SK-N-SH treated with all-trans-retinoic acid at 6 μM for 48 hours (cell line): Measurements from ENCODE around the gene CTNNBL1.

Experiments used
- ATAC-seq: fragments of 200-7000 bp; cut with Tn5 transposase; 3 replicates; pipeline ENCODE4 v1.9.1; 2020; ENCODE audit warnings: mild to moderate bottlenecking, moderate library complexity
- BACH2 ChIP-seq: fragments of 250-450 bp; sonication (Bioruptor Pico); IDR thresholded peaks from 2 replicates; pipeline ENCODE4 v1.9.0; 2021; ENCODE audit warnings: mild to moderate bottlenecking, borderline replicate concordance
- ESRRG ChIP-seq: fragments of 250-450 bp; sonication (Bioruptor Pico); IDR thresholded peaks from 2 replicates; pipeline ENCODE4 v1.6.1; 2021; ENCODE audit warnings: mild to moderate bottlenecking
- GLIS3 ChIP-seq: fragments of 250-450 bp; sonication (Bioruptor Pico); IDR thresholded peaks from 2 replicates; pipeline ENCODE4 v1.5.0; 2020; ENCODE audit warnings: mild to moderate bottlenecking, moderate library complexity
- ISL1 ChIP-seq: fragments of 250-450 bp; sonication (Bioruptor Pico); IDR thresholded peaks from 2 replicates; pipeline ENCODE4 v2.1.2; 2022; ENCODE audit warnings: mild to moderate bottlenecking, moderate library complexity
- OSR1 ChIP-seq: fragments of 250-450 bp; sonication (Bioruptor Pico); IDR thresholded peaks from 2 replicates; pipeline ENCODE4 v1.8.0; 2022; ENCODE audit warnings: moderate library complexity, mild to moderate bottlenecking, inconsistent platforms
- PPARA ChIP-seq: fragments of 250-450 bp; sonication (Bioruptor Pico); IDR thresholded peaks from 2 replicates; pipeline ENCODE4 v1.5.0; 2020; ENCODE audit warnings: mild to moderate bottlenecking, borderline replicate concordance
- RARB ChIP-seq: fragments of 250-450 bp; sonication (Bioruptor Pico); IDR thresholded peaks from 2 replicates; pipeline ENCODE4 v1.8.0; 2021; ENCODE audit warnings: mild to moderate bottlenecking, moderate library complexity
- SNAI2 ChIP-seq: fragments of 250-450 bp; sonication (Bioruptor Pico); IDR thresholded peaks from 2 replicates; pipeline ENCODE4 v1.5.0; 2020; ENCODE audit warnings: mild to moderate bottlenecking, moderate library complexity
- TCF4 ChIP-seq: fragments of 250-450 bp; sonication (Bioruptor Pico); IDR thresholded peaks from 2 replicates; pipeline ENCODE4 v1.8.0; 2021; ENCODE audit warnings: mild to moderate bottlenecking, moderate library complexity, borderline replicate concordance
- TOX ChIP-seq: fragments of 250-450 bp; sonication (Bioruptor Pico); IDR thresholded peaks from 2 replicates; pipeline ENCODE4 v1.8.0; 2021; ENCODE audit warnings: mild to moderate bottlenecking, moderate library complexity, borderline replicate concordance
- ZC3H10 ChIP-seq: fragments of 250-450 bp; sonication (Bioruptor Pico); IDR thresholded peaks from 2 replicates; pipeline ENCODE4 v1.5.1; 2021; ENCODE audit warnings: mild to moderate bottlenecking, moderate library complexity
- ZFP3 ChIP-seq: fragments of 250-450 bp; sonication (Bioruptor Pico); IDR thresholded peaks from 2 replicates; pipeline ENCODE4 v1.5.0; 2020; ENCODE audit warnings: mild to moderate bottlenecking, moderate library complexity
- ZFP30 ChIP-seq: fragments of 450-650 bp; formaldehyde crosslinking; IDR thresholded peaks from 2 replicates; pipeline ENCODE4 v1.5.0; 2022; ENCODE audit warnings: mild to moderate bottlenecking, moderate library complexity
- ZNF565 ChIP-seq: fragments of 450-650 bp; formaldehyde crosslinking; conservative IDR thresholded peaks from 2 replicates; pipeline ENCODE4 v1.5.0; 2020; ENCODE audit warnings: low read depth, mild to moderate bottlenecking, moderate library complexity
- ZNF70 ChIP-seq: fragments of 450-650 bp; formaldehyde crosslinking; IDR thresholded peaks from 2 replicates; pipeline ENCODE4 v1.5.0; 2020; ENCODE audit warnings: mild to moderate bottlenecking, moderate library complexity
- ZNF8 ChIP-seq: fragments of 450-650 bp; formaldehyde crosslinking; IDR thresholded peaks from 2 replicates; pipeline ENCODE4 v1.5.0; 2020; ENCODE audit warnings: mild to moderate bottlenecking, moderate library complexity
- TF ChIP-seq, protein P1 (sequence below): fragments of 250-450 bp; sonication (Bioruptor Pico); IDR thresholded peaks from 2 replicates; pipeline ENCODE4 v1.8.0; 2020; ENCODE audit warnings: mild to moderate bottlenecking, moderate library complexity, borderline replicate concordance
- TF ChIP-seq, protein P2 (sequence below): fragments of 250-450 bp; sonication (Bioruptor Pico); IDR thresholded peaks from 2 replicates; pipeline ENCODE4 v1.5.1; 2021; ENCODE audit warnings: mild to moderate bottlenecking, moderate library complexity
- TF ChIP-seq, protein P3 (sequence below): fragments of 250-450 bp; sonication (Bioruptor Pico); IDR thresholded peaks from 2 replicates; pipeline ENCODE4 v1.5.1; 2020; ENCODE audit warnings: low read depth, mild to moderate bottlenecking, moderate library complexity
- TF ChIP-seq, protein P4 (sequence below): fragments of 250-450 bp; sonication (Bioruptor Pico); IDR thresholded peaks from 2 replicates; pipeline ENCODE4 v1.5.0; 2020; ENCODE audit warnings: mild to moderate bottlenecking, moderate library complexity

The CTNNBL1 gene

DNA sequence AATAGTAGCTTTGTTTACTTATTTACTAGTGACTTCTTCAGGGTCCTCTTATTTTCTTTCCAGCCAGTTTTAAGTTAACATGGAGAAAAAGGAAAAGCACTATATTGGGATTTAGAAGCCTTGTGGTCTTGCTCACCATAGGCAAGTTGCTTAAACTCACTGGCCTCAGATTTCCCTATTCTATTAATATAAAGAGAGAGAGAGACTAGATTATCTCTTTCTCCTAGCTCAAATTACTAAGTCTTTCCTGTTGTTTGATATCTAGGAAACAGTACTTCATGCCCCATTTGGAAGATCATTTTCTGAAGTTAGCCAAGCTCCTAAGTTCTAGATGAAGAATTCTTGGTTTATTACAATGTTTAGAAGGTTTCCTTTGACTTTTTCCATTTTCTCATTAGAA, 32.5 kb downstream of the CTNNBL1 start:
- TF ChIP-seq PPARA (no peak), BACH2 (CRISPR knock-in tag) (no peak), ISL1 (CRISPR knock-in tag) (no peak), SNAI2 (no peak), ESRRG (no peak), ZNF8 (no peak), RARB (no peak), ZNF565 (no peak), ZFP3 (CRISPR knock-in tag) (no peak)
- TF ChIP-seq, protein P1, sequence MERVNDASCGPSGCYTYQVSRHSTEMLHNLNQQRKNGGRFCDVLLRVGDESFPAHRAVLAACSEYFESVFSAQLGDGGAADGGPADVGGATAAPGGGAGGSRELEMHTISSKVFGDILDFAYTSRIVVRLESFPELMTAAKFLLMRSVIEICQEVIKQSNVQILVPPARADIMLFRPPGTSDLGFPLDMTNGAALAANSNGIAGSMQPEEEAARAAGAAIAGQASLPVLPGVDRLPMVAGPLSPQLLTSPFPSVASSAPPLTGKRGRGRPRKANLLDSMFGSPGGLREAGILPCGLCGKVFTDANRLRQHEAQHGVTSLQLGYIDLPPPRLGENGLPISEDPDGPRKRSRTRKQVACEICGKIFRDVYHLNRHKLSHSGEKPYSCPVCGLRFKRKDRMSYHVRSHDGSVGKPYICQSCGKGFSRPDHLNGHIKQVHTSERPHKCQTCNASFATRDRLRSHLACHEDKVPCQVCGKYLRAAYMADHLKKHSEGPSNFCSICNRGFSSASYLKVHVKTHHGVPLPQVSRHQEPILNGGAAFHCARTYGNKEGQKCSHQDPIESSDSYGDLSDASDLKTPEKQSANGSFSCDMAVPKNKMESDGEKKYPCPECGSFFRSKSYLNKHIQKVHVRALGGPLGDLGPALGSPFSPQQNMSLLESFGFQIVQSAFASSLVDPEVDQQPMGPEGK (CRISPR knock-in tag) = no peak
- ATAC-seq = no peak; the same call in 2 of the 3 replicates

DNA sequence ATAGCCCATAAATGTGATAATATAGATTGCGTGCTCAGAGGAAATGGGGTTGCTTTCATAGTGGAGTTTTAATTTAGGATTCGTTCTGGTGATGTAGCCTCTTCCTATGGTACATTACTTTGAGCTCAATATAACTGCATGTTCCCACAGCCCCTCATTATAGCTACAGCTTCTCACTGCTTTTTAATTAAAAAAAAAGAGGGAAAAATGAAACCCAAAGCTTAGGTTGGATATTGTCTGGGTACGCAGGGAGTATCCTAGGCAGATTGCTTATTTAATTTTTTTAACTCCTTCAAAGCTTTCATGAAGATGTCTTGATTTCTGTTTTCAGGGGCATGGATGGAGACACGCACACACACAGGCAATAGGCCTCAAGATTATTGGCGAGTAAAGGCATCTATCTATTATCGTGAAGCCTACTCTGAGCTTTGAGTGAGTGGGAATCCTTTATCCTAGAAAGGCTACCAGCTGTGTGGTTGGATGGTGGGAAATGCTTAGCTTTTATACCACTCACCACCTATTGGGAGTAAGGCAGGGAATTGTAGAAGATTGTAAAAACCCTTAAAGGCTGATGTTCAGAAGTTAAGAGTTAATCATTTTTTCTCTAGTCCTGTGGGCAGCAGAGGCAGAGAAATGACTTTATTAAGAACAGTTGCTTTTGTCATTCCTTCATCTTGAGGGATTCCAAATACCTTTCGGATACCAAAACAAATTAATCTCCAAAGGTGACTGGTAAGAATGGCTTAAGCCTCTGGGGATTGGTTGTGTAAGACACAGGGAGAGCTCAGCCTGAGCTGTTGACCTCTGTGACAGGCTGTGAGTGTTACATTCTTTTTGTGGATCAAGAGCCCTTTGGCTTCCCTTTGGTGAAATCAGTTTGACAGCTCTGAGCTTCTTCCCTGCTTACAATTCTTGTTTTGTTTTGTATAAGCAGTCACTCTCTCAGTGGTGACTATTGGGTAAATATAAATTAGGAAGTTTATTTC, 33.4 kb downstream of the CTNNBL1 start:
- 0 out of 3 replicates have a peak, but pooled peaks have one; percentile 16 for ATAC-seq
- TF ChIP-seq BACH2 (CRISPR knock-in tag) (no peak), ZFP30 (no peak), TCF4 (CRISPR knock-in tag) (no peak), OSR1 (CRISPR knock-in tag) (no peak), SNAI2 (no peak), ZFP3 (CRISPR knock-in tag) (no peak), ZC3H10 (CRISPR knock-in tag) (no peak), RARB (no peak), ISL1 (CRISPR knock-in tag) (no peak), ESRRG (no peak)
- TF ChIP-seq, protein P2, sequence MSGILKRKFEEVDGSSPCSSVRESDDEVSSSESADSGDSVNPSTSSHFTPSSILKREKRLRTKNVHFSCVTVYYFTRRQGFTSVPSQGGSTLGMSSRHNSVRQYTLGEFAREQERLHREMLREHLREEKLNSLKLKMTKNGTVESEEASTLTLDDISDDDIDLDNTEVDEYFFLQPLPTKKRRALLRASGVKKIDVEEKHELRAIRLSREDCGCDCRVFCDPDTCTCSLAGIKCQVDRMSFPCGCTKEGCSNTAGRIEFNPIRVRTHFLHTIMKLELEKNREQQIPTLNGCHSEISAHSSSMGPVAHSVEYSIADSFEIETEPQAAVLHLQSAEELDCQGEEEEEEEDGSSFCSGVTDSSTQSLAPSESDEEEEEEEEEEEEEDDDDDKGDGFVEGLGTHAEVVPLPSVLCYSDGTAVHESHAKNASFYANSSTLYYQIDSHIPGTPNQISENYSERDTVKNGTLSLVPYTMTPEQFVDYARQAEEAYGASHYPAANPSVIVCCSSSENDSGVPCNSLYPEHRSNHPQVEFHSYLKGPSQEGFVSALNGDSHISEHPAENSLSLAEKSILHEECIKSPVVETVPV (CRISPR knock-in tag) = no peak
- TF ChIP-seq, protein P3, sequence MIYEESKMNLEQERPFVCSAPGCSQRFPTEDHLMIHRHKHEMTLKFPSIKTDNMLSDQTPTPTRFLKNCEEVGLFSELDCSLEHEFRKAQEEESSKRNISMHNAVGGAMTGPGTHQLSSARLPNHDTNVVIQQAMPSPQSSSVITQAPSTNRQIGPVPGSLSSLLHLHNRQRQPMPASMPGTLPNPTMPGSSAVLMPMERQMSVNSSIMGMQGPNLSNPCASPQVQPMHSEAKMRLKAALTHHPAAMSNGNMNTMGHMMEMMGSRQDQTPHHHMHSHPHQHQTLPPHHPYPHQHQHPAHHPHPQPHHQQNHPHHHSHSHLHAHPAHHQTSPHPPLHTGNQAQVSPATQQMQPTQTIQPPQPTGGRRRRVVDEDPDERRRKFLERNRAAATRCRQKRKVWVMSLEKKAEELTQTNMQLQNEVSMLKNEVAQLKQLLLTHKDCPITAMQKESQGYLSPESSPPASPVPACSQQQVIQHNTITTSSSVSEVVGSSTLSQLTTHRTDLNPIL (CRISPR knock-in tag) = no peak
- TF ChIP-seq, protein P4, sequence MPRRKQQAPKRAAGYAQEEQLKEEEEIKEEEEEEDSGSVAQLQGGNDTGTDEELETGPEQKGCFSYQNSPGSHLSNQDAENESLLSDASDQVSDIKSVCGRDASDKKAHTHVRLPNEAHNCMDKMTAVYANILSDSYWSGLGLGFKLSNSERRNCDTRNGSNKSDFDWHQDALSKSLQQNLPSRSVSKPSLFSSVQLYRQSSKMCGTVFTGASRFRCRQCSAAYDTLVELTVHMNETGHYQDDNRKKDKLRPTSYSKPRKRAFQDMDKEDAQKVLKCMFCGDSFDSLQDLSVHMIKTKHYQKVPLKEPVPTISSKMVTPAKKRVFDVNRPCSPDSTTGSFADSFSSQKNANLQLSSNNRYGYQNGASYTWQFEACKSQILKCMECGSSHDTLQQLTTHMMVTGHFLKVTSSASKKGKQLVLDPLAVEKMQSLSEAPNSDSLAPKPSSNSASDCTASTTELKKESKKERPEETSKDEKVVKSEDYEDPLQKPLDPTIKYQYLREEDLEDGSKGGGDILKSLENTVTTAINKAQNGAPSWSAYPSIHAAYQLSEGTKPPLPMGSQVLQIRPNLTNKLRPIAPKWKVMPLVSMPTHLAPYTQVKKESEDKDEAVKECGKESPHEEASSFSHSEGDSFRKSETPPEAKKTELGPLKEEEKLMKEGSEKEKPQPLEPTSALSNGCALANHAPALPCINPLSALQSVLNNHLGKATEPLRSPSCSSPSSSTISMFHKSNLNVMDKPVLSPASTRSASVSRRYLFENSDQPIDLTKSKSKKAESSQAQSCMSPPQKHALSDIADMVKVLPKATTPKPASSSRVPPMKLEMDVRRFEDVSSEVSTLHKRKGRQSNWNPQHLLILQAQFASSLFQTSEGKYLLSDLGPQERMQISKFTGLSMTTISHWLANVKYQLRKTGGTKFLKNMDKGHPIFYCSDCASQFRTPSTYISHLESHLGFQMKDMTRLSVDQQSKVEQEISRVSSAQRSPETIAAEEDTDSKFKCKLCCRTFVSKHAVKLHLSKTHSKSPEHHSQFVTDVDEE (CRISPR knock-in tag) = no peak
- TF ChIP-seq, all 23 proteins: peak for 0

DNA sequence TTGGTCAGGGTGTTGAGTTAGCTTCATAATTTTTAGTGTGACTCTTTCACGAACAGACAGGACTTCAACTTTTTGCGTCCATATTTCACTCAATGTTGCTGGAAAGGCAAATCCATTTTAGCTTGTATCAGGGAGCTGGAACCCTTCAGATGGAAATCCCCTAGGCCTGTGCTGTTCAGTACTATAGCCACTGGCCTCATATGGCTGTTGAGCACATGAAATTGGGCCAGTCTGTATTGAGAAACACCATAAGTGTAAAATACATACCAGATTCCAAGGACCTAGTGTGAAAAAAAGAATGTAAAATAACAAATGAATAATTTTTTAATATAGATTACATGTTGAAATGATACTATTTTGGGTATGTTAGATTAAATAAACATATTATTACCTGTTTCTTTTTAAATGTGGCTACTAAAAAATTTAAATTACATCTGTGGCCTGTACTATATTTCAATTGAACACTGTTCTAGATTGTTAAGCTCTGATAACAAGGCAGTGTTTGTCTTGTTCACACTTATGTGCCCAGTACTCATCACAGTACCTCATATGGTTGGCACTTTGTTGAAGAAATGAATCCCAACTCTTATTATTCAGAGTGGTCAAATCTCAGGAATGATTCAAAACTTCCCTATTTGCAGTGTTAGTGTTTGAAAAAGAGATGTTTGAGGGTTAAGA, 34.3 kb downstream of the CTNNBL1 start:
- TF ChIP-seq ZNF8 (no peak), ZFP3 (CRISPR knock-in tag) (no peak), TOX (CRISPR knock-in tag) (no peak)
- ATAC-seq = no peak

DNA sequence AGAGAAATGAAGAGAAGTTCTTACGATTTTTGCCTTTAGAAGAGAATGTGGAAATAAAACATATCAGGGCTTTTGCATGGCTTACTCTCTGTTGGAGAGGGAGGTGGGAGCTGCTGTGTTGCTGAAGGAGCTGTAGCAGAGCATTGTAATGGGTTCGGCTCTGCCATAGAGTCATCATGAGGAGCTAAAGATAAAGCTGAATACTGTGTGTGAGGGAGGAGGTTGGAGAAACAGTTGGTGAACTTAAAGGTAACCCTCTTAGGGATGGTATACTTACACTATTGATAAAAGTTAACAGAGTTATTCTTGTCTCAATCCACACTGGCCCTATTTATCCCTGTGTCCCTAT, 34.8 kb downstream of the CTNNBL1 start:
- no peak for TF ChIP-seq RARB
- no peak for TF ChIP-seq ZNF70 (CRISPR knock-in tag)
- TF ChIP-seq ZFP30 = no peak
- TF ChIP-seq GLIS3 (CRISPR knock-in tag) = no peak
- no peak for ATAC-seq
